Measurements from ENCODE around the gene ERC1. TPM values are rescaled to one million over a fixed set of nuclear protein-coding genes. Genes with fewer than 3 reads are reported as not detected.
"Not testable (repeated sequence)": the region's sequence is repeated elsewhere in the genome, so short reads cannot be mapped to it uniquely, and the experiment has no call there.

The ERC1 gene
- total RNA-seq, 1 experiment from 2014 or later, result 12.5 TPM

DNA sequence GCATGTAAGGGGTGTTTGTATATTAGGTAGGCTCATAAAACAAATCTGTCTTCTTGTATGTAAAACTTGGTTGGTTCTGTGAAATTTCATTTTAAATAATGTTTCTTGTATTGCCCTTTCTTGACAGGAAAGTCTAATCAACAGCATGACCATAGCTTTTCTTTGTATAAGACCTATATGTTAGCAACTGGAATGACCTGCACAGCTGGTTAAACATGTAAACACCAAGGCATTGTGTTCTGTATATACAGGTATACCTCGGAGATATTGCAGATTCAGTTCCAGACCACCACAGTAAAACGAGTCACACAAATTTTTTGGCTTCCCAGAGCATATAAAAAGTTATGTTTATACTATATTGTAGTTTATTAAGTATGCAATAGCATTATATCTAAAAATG lies 183.6 kb downstream of the ERC1 start:
- DNase-seq (ENCODE audit: extremely low read depth, low read depth), result no peak

DNA sequence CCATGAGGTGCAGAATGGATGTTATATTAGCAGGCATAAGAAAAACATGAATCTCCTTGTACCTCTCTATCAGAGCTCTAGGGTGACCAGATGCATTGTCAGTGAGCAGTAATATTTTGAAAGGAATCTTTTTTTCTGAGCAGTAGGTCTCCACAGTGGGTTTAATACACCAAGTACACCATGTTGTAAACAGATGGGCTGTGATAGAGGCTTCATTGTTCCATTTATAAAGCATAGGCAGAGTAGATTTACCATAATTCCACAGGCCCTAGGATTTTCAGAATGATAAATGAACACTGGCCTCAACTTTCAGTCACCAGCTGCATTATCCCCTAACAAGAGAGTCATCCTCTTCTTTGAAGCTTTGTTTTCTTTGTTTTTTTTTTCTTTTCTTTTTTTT lies 185.2 kb downstream of the ERC1 start:
- no peak for DNase-seq (ENCODE audit: extremely low read depth, low read depth)

DNA sequence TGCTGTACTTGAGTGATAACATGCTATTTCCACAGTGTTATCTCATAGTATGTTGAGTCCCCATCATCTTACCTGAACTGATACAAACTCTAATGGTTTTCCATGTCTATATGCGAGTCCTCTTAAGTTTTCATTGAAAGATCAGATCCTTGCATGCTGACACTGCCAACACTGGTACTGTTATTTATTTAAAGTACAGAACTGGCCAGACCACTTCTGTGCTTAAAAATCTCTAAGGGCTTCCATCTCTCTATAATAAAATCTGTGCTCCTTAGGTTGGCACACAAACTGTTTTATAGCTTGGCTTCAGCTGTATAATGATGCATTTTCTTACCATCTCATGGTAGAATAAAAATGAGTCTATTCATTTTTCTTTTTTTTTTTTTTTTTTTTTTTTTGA lies 188.1 kb downstream of the ERC1 start:
- no peak for DNase-seq (ENCODE audit: extremely low read depth, low read depth)

DNA sequence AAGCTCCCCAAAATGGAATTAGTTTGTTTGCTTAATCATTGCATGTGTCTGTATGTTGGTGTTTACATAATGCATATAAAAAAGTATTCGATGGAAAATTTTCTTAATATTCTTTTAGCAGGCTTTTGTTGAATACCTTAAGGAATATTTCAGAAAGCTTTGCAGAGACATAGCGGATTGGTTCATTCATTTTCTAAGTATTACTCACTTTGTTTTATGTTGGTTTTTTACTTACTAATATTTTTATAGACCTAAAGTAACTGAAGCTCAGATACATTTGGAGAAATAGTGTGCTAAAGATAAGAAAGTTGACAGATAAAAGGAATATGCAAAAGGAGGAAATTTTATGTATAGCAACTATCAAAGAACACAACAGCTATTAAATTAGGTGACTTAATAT lies 191.0 kb downstream of the ERC1 start:
- DNase-seq (ENCODE audit: extremely low read depth, low read depth), result no peak

DNA sequence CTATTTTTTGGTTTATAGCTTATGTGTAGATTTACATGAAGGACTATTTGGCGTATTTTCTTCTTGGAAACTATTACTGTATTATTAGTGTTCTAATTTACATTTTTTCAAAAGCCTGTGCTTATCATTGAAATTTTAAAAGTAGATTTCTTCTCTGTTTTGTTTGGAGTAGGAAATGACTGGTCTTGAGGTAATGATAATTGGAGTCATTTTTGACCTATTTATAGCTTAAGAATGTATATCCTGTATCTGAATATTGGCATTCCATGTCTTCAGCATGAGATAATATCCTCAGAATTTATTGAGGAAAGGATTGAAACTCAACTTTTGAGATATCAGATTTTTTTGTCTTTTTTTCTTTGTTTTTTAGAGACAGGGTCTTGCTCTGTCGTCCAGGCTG lies 193.4 kb downstream of the ERC1 start:
- no peak for DNase-seq (ENCODE audit: extremely low read depth, low read depth)

DNA sequence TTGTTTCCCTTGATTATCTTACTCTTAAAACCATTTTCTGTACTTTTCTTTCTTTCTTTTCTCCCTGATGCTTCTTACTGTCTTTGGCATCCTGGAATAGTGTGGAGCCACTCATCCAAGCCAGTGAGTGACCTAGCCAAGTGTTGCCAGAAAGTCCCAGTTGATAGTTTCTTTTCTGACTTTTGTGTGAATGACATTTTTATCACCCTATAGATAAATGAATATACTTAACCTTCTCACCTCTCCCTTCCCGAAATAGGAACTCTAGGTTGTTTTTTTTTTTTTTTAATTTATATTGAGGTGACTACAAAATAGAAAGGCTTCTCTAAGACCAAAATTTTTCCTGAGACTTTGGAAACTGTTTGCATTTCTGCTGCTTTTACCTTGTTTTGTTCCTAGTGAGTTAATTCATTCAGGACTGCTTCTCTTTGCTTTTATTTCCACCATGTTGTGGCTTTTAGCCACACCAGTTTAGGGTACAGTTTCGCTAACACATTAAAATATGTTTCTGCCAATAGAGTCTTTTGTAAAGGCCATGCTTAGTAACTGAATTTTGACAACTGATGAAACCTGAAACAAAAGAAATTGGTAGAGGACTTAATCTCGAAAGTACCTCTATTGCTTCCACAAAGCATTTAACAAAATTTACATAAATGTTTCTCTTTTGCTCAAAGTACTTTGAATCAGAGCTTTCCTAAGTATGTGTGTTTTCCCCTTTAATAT lies 194.6 kb downstream of the ERC1 start:
- DNase-seq (ENCODE audit: extremely low read depth, low read depth), result no peak

DNA sequence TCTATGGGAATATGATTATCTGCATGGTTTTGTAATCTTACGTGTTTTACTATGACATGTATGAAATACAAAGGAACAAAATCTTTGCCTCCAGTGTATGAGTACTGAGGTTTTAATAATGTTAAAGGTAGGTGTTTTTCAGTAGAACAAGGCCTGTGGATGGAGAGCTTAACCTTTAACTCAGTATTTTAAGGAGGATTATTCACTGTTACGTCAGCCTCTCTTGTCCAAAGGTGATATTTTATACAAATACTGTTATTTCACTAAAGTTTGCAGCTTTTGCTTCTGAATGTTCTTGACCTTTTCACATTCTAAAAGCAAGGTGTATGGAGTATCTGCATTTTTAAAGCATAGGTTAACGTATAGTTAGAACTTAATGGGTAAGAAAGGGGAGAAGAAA lies 195.3 kb downstream of the ERC1 start:
- DNase-seq (ENCODE audit: extremely low read depth, low read depth), result no peak

DNA sequence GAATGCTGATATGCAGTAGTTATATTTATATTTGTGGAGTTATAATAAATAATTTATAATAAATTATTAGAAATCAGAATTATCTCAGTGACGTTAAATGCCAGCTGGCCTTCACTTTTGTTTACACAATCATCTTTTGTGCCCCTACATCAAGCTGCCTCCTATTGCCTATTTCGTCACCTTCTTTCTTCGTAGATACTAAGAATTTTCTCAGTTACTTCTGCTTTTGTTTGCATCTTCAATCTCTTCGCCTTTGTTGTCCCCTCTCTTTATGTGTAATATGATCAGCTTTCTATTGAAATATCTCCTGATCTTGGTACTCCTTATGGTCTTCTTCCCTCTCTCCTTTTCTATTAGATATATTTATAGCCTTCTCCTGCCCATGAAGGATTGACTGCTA lies 197.0 kb downstream of the ERC1 start:
- DNase-seq (ENCODE audit: extremely low read depth, low read depth), result no peak

DNA sequence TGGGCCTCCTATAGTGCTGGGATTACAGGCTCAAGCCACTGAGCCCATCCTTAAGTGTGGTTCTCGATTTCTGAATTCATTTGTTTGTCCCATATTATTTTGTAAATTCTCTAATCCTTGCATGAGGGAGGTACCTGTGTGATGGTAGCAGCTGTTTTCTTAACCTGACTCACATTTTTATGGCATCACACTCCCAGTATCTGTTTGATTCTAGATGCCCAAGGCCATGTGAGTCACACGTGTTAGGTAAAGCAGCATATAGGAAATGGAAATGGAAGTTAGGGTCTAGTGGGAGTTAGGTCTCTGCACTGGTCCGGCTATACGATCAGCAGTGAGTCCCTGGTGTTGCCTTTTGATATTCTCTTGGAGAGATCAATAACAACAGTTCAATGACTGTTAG lies 198.1 kb downstream of the ERC1 start:
- DNase-seq (ENCODE audit: extremely low read depth, low read depth), result no peak

DNA sequence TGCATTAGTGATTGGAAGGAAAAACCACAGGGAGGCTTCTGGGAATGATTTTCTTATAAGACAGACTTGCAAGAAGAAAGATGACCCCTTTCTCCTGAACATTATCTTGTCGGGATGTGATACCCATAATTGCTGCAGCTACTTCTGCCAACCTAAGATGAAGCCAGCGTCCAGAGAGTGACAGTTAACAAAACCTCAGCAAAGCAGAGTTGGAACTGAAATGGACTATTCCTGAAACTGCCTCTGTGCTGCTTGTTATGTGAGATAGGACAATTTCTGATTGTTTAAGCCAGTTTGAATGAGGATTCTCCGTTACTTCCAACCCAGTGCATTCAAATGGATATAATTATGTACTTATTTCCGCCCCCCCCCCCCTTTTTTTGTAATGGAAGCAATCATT lies 204.5 kb downstream of the ERC1 start:
- no peak for DNase-seq (ENCODE audit: extremely low read depth, low read depth)

DNA sequence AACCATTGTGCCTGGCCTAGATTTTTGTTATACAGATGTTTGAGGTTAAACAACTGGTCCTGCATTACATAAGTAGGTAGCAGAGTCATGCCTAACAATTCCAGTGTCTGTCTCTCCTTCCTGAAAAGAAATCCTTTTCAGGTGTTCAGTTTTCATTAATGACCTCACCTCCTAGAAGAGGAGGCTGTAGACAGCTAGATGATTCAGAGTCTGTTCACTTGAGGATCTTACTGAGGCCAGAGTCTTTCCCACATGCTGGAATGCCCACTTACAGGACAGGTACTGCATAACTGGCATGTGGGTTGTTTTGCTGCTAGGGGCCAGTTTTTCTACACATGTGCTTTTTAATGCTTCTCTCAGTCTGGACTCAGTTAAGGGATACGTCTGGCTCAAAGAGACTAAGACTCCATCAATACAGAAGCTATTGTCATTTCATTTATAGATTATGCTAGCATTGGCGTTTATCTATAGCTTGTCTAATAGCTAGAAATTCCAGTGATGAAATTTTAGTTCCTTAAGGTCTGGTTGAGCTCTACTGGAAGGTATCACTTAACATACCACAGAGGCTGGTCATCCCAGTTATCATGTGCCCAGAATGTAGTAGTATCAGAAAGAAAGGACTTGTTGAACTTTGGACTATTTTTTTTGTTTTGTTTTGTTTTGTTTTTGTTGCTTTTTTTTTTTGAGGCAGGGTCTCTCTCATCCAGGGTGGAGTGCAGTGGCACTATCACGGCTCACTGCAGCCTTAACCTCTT lies 206.4 kb downstream of the ERC1 start:
- no peak for DNase-seq (ENCODE audit: extremely low read depth, low read depth)

DNA sequence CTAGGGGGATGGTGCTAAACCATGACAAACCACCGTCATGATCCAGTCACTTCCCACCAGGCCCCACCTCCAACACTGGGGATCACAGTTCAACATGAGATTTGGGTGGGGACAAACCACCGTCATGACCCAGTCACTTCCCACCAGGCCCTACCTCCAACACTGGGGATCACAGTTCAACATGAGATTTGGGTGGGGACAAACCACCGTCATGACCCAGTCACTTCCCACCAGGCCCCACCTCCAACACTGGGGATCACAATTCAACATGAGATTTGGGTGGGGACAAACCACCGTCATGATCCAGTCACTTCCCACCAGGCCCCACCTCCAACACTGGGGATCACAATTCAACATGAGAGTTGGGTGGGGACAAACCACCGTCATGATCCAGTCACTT lies 207.8 kb downstream of the ERC1 start:
- not testable (repeated sequence) for DNase-seq (ENCODE audit: extremely low read depth, low read depth)

DNA sequence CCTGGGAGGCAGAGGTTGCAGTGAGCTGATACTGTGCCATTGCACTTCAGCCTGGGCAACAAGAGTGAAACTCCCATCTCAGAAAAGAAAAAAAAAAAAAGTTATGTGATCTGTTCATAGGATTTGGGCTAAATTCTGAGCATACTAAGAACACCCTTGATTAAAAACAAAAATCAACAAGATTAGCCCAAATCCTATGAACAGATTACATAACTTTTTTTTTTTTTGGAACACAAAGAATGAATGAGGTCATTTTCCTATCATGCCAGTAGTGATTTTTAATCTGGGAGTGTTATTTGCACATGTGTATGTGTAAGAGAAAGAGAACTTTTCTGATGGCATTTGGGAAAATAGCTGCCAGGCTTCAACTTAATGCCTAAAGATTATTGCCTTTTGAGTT lies 208.7 kb downstream of the ERC1 start:
- DNase-seq (ENCODE audit: extremely low read depth, low read depth), result no peak

DNA sequence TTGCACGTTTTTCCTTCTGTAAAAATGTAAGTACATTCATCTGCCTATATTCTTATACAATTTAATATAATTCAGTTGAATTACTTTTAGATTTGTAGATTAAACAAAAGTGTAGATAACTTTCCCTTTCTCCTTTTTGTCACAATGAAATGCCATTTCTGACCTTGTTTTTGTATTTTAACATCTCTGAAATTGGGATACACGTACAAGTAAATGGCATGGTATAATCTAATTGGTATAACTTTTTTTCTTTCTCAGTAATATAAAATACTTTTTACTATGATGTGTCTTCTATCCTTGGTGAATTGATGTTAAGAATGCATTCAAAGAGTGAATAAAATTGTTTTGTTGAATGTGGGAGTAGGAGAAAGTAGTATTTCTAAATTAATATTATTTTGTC lies 210.0 kb downstream of the ERC1 start:
- DNase-seq (ENCODE audit: extremely low read depth, low read depth), result no peak

DNA sequence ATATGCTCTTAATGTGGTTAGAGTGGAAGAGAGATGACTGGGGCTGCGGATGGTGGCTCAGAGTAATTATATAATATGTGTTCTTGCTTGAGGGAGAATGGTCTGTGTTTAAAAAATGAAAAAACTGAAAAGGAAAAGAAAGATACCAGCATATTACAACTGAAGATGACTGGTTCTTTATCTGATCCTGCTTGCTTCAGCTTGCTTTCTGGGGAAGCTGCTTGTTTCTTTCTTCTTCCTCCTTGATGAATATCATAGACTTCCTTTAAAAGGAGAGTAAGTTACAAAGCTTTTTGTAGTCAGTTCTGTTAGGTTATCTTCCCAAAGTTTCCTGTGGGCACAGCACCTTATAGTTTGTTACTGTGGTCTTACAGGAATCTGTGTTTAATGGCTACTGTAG lies 210.9 kb downstream of the ERC1 start:
- DNase-seq (ENCODE audit: extremely low read depth, low read depth), result no peak

DNA sequence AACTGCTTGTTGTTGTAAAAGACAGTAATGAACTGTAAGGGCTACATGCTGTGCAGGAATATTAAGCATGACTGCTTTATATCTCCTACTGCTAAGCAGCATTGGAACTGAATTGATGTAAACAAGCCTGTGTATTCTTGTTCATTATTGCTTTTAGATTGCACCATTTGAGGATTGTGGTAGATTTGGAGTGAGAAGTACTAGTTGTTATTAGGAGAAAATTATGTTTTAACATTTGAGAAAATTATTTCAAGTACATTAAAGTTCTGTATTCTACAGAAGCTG lies 212.7 kb downstream of the ERC1 start:
- no peak for DNase-seq (ENCODE audit: extremely low read depth, low read depth)

DNA sequence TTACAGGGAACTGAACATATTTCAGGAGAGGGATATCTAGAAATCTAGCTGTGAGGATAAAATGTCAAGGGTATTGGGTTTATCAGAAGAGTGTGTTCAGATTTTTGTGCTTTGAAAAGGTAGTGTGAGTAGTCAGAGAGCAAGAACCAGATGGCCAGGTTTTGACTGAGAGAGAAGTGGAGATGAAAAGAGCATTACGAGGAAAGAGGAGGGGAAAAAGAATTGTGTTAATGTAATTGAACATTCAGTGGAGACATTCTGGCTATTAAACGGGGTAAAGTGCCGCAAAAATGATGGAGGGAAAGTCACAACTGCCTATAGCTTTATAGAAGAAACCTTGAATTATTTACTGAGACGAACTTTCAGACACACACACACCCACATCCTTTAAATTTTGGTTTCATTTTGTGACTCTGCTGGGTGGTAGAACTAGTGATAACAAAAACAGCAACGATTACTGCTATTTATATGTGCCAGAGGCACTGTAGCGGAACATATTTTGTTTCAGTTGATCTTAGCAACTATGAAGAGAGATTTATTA lies 213.6 kb downstream of the ERC1 start:
- DNase-seq (ENCODE audit: extremely low read depth, low read depth), result no peak

DNA sequence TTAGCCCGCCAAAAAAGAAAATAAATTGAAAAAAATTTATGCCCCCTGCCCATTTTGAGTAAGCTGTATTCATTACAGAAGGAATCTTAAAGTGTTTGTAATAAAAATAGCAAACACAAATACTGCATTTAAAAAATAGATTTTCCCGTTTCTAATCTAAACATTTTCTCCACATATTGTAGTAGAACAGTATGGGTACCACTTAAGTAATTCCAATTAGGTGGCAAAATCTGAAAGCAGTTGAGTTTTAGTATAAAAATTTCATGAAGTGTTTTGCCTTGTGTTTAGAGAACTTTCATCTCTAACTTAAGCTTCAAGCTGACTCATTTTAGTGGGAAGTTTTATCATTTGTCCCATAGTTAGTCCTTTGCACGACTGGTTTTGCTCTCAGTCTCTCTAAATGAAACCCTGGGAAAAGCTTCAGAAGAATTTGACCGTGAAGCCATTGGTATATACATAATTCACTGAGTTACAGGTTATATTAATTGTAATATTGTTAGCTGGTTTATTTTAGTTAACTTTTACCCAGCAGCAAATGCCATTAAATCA lies 214.6 kb downstream of the ERC1 start:
- no peak for DNase-seq (ENCODE audit: extremely low read depth, low read depth)

DNA sequence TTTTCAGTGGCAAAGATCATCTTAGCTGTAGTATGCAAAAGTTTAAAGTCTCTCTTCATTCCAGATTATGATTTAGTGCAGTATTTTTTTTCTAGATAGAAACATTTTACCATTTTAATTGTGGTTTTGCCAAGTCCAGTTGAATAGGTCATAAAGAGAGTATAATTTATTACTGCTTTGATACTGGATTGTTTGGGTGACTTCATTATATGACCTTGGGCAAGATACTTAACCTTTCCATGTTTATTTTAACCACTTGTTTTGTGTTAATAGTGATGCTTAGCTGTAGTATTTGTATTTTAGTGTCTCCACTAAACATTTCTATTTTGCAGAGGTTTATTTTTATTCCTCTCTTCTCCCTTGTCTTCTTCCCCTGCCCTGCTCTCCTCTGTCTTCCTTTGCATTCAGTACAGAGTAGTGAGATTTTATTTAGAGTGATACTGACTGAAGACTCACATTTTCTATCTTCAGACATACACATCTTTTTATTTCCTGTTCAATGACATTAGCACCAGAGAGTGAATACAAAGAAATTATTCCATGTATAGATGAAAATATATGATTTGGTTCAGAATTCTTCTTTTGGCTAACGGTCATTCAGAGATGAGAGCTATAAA lies 215.2 kb downstream of the ERC1 start:
- DNase-seq (ENCODE audit: extremely low read depth, low read depth), result no peak

DNA sequence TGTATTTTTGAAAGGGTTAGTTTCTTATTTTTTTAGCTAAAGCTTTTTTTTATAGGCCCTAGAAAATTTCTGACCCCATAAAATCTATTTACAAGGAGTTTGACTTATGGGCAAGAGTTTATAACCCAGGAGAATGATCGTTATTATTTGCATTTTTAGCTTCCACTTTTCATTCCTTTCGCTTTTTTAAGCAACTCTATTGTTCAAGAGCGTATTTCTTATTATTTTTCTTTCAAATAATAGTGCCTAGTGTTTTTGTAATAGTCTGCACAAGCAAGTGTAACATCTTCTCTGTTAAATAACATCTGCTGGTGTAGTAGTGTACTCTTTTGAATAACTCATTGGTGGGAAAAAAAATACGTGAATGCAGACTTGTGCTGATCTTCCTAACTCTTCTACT lies 216.3 kb downstream of the ERC1 start:
- no peak for DNase-seq (ENCODE audit: extremely low read depth, low read depth)

DNA sequence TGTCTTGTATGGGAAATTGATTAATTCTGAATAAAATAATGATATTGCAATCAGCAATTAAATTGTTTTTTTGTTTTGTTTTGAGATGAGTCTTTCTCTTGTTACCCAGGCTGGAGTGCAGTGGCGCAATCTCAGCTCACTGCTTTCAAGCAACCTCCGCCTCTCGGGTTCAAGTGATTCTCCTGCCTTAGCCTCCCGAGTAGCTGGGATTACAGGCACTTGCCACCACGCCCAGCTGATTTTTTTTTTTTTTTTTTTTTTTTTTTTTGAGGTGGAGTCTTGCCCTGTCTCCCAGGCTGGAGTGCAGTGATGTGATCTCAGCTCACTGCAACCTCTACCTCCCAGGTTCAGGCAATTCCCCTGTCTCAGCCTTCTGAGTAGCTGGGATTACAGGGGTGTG lies 217.7 kb downstream of the ERC1 start:
- DNase-seq (ENCODE audit: extremely low read depth, low read depth), result not testable (repeated sequence)

DNA sequence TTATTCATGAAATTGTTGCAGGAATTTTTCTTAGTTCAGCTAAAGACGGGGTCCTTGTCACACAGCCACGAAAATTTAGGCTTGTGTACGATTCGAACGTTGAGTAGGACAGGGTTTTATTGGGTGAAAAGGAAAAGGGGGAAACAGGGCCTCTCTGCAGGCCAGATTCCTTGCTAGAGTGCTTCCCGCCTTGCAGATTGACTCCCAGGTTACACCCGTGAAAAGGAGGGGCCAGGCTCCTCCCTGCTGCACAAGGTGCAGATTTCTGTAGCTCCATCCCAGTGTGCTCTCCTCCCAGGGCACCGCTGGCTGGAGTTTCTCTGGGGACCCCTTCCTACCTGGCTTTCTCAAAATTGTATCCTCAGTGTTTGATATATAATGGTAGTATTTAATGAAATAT lies 221.5 kb downstream of the ERC1 start:
- DNase-seq (ENCODE audit: extremely low read depth, low read depth), result no peak
